Ishikawa (cell line): ENCODE results near the gene IL1RAPL1.

Experiments
- EP300 ChIP-seq: IDR thresholded peaks from 2 replicates; pipeline ENCODE4 v1.6.1; 2012; ENCODE audit warnings: borderline replicate concordance
- MAX ChIP-seq: IDR thresholded peaks from 2 replicates; pipeline ENCODE4 v1.6.1; 2012
- RAD21 ChIP-seq: IDR thresholded peaks from 2 replicates; pipeline ENCODE4 v1.6.1; 2012; ENCODE audit warnings: low read depth
- TF ChIP-seq, protein P1 (sequence below): IDR thresholded peaks from 2 replicates; pipeline ENCODE4 v1.6.1; 2012

DNA sequence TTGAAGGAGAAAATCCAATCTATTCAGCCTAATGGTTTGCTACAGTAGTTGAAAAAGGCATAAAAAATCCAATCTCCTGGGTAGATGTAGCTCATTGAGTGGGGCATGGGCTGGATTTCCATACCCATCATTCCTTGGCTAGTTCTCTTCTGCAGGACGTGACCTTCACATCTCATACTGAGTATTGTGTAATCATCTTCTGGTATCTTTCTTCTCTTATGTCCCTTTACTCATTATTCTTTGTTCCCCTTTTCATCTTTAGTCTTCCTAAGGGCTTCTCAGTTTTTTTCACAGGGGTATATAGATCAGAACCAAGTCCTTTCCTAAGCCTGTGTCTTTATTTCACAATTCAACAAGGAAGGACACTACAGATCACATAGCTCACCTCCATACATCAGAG is 900.5 kb downstream of the IL1RAPL1 start:
- no peak for TF ChIP-seq RAD21
- TF ChIP-seq EP300, result no peak
- no peak for TF ChIP-seq MAX
- TF ChIP-seq, protein P1, sequence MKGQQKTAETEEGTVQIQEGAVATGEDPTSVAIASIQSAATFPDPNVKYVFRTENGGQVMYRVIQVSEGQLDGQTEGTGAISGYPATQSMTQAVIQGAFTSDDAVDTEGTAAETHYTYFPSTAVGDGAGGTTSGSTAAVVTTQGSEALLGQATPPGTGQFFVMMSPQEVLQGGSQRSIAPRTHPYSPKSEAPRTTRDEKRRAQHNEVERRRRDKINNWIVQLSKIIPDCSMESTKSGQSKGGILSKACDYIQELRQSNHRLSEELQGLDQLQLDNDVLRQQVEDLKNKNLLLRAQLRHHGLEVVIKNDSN, result no peak
